GM12878 (cell line): ENCODE measurements around the gene TRAPPC3. TPM values are rescaled to one million over a fixed set of nuclear protein-coding genes. Genes with fewer than 3 reads are reported as not detected.
A peak's percentile ranks its signal among the peaks of the same experiment; 100 is the strongest.

Experiments
- BACH1 ChIP-seq: fragments of 450-650 bp; IDR thresholded peaks from 2 replicates; pipeline ENCODE4 v1.6.1; 2017; ENCODE audit warnings: mild to moderate bottlenecking, borderline replicate concordance
- CEBPB ChIP-seq, 2 experiments: fragments of 150-350 bp in 1 of 2; IDR thresholded peaks; 2 replicates each; pipeline ENCODE4 v1.6.1; 2012 to 2014; ENCODE audit warnings: low read depth in 2 of 2, low read length in 2 of 2, borderline replicate concordance in 1 of 2, inconsistent platforms in 1 of 2
- DPF2 ChIP-seq: fragments of 450-650 bp; IDR thresholded peaks from 2 replicates; pipeline ENCODE4 v1.6.1; 2017; ENCODE audit warnings: mild to moderate bottlenecking
- IKZF2 ChIP-seq, 2 experiments: fragments of 450-650 bp; IDR thresholded peaks; 2 replicates each; pipeline ENCODE4 v1.6.1; 2017; ENCODE audit warnings: mild to moderate bottlenecking in 2 of 2, moderate library complexity in 2 of 2
- KAT2A ChIP-seq: conservative IDR thresholded peaks from 2 replicates; pipeline ENCODE4 v1.6.1; 2011; ENCODE audit warnings: low read depth, low read length; ENCODE audit not compliant: control insufficient read depth
- MLLT1 ChIP-seq: fragments of 450-650 bp; IDR thresholded peaks from 2 replicates; pipeline ENCODE4 v1.6.1; 2016; ENCODE audit warnings: mild to moderate bottlenecking
- MXI1 ChIP-seq: fragments of 150-350 bp; IDR thresholded peaks from 2 replicates; pipeline ENCODE4 v1.6.1; 2011; ENCODE audit warnings: low read depth, mild to moderate bottlenecking, inconsistent platforms, low read length, improper control_type of control experiment
- NR2F1 ChIP-seq: fragments of 450-650 bp; conservative IDR thresholded peaks from 2 replicates; pipeline ENCODE4 v1.6.1; 2017; ENCODE audit warnings: mild to moderate bottlenecking
- POLR2AphosphoS5 ChIP-seq: IDR thresholded peaks from 2 replicates; pipeline ENCODE4 v1.6.1; 2011; ENCODE audit warnings: mild to moderate bottlenecking, low read length, inconsistent platforms
- RAD51 ChIP-seq: fragments of 450-650 bp; IDR thresholded peaks from 2 replicates; pipeline ENCODE4 v1.6.1; 2016; ENCODE audit warnings: moderate library complexity, mild to moderate bottlenecking, inconsistent platforms
- SIX5 ChIP-seq: IDR thresholded peaks from 2 replicates; pipeline ENCODE4 v1.6.1; 2011; ENCODE audit warnings: mild to moderate bottlenecking, low read depth, low read length, moderate library complexity; ENCODE audit not compliant: severe bottlenecking
- SMAD1 ChIP-seq: fragments of 450-650 bp; IDR thresholded peaks from 2 replicates; pipeline ENCODE4 v1.6.1; 2018; ENCODE audit warnings: mild to moderate bottlenecking, low read depth; ENCODE audit not compliant: partially characterized antibody
- TBL1XR1 ChIP-seq: IDR thresholded peaks from 2 replicates; pipeline ENCODE4 v1.6.1; 2012; ENCODE audit warnings: low read depth, low read length, improper control_type of control experiment
- polyA plus RNA-seq, 11 experiments: library from polyadenylated mRNA; depleted of rRNA in 4 of 11; unstranded in 6 of 11; stranded (reverse) in 5 of 11; fragments of >200 nt; fragmentation: Nextera tagmentation in 4 of 11; fragmentation: Illumina TruSeq in 1 of 11; extraction: Ambion mirVana in 4 of 11; extraction: Trizol in 1 of 11; gene quantifications; 1 replicate in 1 of 11; 2 replicates in 10 of 11; pipeline versions ENCODE4 v1.2.1 to v1.2.3, GENCODE V29; 2011 to 2016; ENCODE audit warnings: inconsistent platforms in 2 of 11, missing spikeins in 2 of 11, low read depth in 1 of 11
- total RNA-seq, 4 experiments: library from RNA; depleted of rRNA in 3 of 4; stranded (reverse); fragments of >200 nt in 3 of 4; fragmentation: Illumina TruSeq in 1 of 4; extraction: Trizol in 1 of 4; gene quantifications; 2 replicates each; pipeline versions ENCODE4 v1.2.1 to v1.2.3, GENCODE V29; 2013 to 2021
- TF ChIP-seq, protein P1 (sequence below): fragments of 450-650 bp; conservative IDR thresholded peaks from 2 replicates; pipeline ENCODE4 v1.6.1; 2017; ENCODE audit warnings: mild to moderate bottlenecking, moderate library complexity
- TF ChIP-seq, protein P2 (sequence below): fragments of 450-650 bp; IDR thresholded peaks from 2 replicates; pipeline ENCODE4 v1.6.1; 2016; ENCODE audit warnings: mild to moderate bottlenecking, moderate library complexity, borderline replicate concordance
- TF ChIP-seq, protein P3 (sequence below): IDR thresholded peaks from 2 replicates; pipeline ENCODE4 v1.6.1; 2011; ENCODE audit warnings: borderline replicate concordance, low read depth, mild to moderate bottlenecking, moderate library complexity, mixed read lengths, low read length; ENCODE audit not compliant: insufficient read depth; ENCODE audit errors: extremely low read length
- TF ChIP-seq, protein P4 (sequence below): fragments of 450-650 bp; IDR thresholded peaks from 2 replicates; pipeline ENCODE4 v1.6.1; 2018; ENCODE audit warnings: mild to moderate bottlenecking, low read depth, moderate library complexity; ENCODE audit not compliant: partially characterized antibody

Gene TRAPPC3
- total and polyA plus RNA-seq, 10 of the 15 experiments (the other 5 are each of a cell fraction or from before 2014, with no cell fraction given): 14.7 to 122 (median 70.5) TPM

GRCh38 chr1:36156329-36157114 lies 7.2 kb upstream of the TRAPPC3 start (continued):
- TF ChIP-seq, protein P1, sequence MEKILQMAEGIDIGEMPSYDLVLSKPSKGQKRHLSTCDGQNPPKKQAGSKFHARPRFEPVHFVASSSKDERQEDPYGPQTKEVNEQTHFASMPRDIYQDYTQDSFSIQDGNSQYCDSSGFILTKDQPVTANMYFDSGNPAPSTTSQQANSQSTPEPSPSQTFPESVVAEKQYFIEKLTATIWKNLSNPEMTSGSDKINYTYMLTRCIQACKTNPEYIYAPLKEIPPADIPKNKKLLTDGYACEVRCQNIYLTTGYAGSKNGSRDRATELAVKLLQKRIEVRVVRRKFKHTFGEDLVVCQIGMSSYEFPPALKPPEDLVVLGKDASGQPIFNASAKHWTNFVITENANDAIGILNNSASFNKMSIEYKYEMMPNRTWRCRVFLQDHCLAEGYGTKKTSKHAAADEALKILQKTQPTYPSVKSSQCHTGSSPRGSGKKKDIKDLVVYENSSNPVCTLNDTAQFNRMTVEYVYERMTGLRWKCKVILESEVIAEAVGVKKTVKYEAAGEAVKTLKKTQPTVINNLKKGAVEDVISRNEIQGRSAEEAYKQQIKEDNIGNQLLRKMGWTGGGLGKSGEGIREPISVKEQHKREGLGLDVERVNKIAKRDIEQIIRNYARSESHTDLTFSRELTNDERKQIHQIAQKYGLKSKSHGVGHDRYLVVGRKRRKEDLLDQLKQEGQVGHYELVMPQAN: peak; percentile 72; the same call in 1 of the 2 replicates
- TF ChIP-seq BACH1 (peak; percentile 50; the same call in 1 of the 2 replicates), POLR2AphosphoS5 (peak; percentile 55), IKZF2 (IDR thresholded peaks at IDR 0.05) (peak in 1 of 2 experiments; percentile 11; a peak in 1 of 4 replicates), KAT2A (no peak), CEBPB (IDR thresholded peaks at IDR 0.05; ENCODE audit: borderline replicate concordance in 1 of 2, low read depth in 2 of 2, low read length in 2 of 2) (no peak), SMAD1 (no peak), MXI1 (peak; percentile 51), SIX5 (no peak), RAD51 (peak; percentile 54; the same call in 1 of the 2 replicates), TBL1XR1 (no peak), NR2F1 (peak; percentile 37; the same call in 1 of the 2 replicates), MLLT1 (0 out of 2 replicates have a peak, but pooled peaks have one; percentile 45), DPF2 (peak; percentile 20)
- TF ChIP-seq, protein P2, sequence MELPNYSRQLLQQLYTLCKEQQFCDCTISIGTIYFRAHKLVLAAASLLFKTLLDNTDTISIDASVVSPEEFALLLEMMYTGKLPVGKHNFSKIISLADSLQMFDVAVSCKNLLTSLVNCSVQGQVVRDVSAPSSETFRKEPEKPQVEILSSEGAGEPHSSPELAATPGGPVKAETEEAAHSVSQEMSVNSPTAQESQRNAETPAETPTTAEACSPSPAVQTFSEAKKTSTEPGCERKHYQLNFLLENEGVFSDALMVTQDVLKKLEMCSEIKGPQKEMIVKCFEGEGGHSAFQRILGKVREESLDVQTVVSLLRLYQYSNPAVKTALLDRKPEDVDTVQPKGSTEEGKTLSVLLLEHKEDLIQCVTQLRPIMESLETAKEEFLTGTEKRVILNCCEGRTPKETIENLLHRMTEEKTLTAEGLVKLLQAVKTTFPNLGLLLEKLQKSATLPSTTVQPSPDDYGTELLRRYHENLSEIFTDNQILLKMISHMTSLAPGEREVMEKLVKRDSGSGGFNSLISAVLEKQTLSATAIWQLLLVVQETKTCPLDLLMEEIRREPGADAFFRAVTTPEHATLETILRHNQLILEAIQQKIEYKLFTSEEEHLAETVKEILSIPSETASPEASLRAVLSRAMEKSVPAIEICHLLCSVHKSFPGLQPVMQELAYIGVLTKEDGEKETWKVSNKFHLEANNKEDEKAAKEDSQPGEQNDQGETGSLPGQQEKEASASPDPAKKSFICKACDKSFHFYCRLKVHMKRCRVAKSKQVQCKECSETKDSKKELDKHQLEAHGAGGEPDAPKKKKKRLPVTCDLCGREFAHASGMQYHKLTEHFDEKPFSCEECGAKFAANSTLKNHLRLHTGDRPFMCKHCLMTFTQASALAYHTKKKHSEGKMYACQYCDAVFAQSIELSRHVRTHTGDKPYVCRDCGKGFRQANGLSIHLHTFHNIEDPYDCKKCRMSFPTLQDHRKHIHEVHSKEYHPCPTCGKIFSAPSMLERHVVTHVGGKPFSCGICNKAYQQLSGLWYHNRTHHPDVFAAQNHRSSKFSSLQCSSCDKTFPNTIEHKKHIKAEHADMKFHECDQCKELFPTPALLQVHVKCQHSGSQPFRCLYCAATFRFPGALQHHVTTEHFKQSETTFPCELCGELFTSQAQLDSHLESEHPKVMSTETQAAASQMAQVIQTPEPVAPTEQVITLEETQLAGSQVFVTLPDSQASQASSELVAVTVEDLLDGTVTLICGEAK: no peak
- TF ChIP-seq, protein P3, sequence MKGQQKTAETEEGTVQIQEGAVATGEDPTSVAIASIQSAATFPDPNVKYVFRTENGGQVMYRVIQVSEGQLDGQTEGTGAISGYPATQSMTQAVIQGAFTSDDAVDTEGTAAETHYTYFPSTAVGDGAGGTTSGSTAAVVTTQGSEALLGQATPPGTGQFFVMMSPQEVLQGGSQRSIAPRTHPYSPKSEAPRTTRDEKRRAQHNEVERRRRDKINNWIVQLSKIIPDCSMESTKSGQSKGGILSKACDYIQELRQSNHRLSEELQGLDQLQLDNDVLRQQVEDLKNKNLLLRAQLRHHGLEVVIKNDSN: peak; percentile 55
- TF ChIP-seq, protein P4, sequence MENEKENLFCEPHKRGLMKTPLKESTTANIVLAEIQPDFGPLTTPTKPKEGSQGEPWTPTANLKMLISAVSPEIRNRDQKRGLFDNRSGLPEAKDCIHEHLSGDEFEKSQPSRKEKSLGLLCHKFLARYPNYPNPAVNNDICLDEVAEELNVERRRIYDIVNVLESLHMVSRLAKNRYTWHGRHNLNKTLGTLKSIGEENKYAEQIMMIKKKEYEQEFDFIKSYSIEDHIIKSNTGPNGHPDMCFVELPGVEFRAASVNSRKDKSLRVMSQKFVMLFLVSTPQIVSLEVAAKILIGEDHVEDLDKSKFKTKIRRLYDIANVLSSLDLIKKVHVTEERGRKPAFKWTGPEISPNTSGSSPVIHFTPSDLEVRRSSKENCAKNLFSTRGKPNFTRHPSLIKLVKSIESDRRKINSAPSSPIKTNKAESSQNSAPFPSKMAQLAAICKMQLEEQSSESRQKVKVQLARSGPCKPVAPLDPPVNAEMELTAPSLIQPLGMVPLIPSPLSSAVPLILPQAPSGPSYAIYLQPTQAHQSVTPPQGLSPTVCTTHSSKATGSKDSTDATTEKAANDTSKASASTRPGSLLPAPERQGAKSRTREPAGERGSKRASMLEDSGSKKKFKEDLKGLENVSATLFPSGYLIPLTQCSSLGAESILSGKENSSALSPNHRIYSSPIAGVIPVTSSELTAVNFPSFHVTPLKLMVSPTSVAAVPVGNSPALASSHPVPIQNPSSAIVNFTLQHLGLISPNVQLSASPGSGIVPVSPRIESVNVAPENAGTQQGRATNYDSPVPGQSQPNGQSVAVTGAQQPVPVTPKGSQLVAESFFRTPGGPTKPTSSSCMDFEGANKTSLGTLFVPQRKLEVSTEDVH: no peak
